HepG2 (cell line): Measurements from ENCODE around the gene FNIP2. TPM values are rescaled to one million over a fixed set of nuclear protein-coding genes. Genes with fewer than 3 reads are reported as not detected.

ENCODE experiments used
- ATAC-seq: fragments of 200-7000 bp; cut with Tn5 transposase; 3 replicates; pipeline ENCODE4 v1.9.1; 2020; ENCODE audit warnings: mild to moderate bottlenecking, moderate library complexity
- BruUV-seq: library from RNA; stranded (reverse); fragments of 400-500 nt; replicated peaks from 2 replicates; lab custom pipeline; 2021; lab: Mats Ljungman, UMichigan
- CTCF ChIA-PET: fragments of 300-600 bp; formaldehyde crosslinking; extraction: SDS; loops from one replicate; lab custom pipeline; 2021; ENCODE audit warnings: low total read pairs, inconsistent platforms, low intra/inter-chr PET ratio; lab: Yijun Ruan, JAX
- POLR2A ChIA-PET: fragments of 350-600 bp; sonication (Branson Sonifier 250); formaldehyde crosslinking; loops from one replicate; lab custom pipeline; 2020; ENCODE audit warnings: antibody characterized with exemption, inconsistent platforms; lab: Yijun Ruan, JAX
- DNase-seq: peaks from one replicate; pipeline ENCODE4 v3.0.0-alpha.2; 2015; ENCODE audit warnings: low spot score
- FAIRE-seq: peaks from 3 replicates; lab custom pipeline; 2011; peaks lifted over from hg19 to GRCh38; lab: Jason Lieb, UNC
- H2AFZ ChIP-seq: one replicate; pipeline ENCODE4 v1.6.1; 2011; ENCODE audit warnings: low read length, inconsistent platforms
- H3K27ac ChIP-seq: fragments of 300-600 bp; 3 replicates; pipeline ENCODE4 v1.8.0; 2011; ENCODE audit warnings: mixed run types, mild to moderate bottlenecking, mixed read lengths, low read length, inconsistent platforms; ENCODE audit not compliant: insufficient read depth; ENCODE audit errors: extremely low read length
- H3K27me3 ChIP-seq, 2 experiments: fragments of 200-600 bp in 1 of 2; 2 replicates in 1 of 2; 3 replicates in 1 of 2; pipeline versions ENCODE4 v1.6.0 to v1.8.0; 2011; ENCODE audit warnings: low read length in 2 of 2, mild to moderate bottlenecking in 2 of 2, moderate library complexity in 2 of 2, inconsistent platforms in 1 of 2; ENCODE audit not compliant: insufficient read depth in 2 of 2, control insufficient read depth in 1 of 2
- H3K36me3 ChIP-seq, 2 experiments: fragments of 200-600 bp in 1 of 2; replicated peaks in 1 of 2; 2 replicates in 1 of 2; 3 replicates in 1 of 2; pipeline versions ENCODE4 v1.5.1 to v1.8.0; 2011; ENCODE audit warnings: low read length in 2 of 2, inconsistent platforms in 1 of 2; ENCODE audit not compliant: insufficient read depth in 2 of 2, control insufficient read depth in 1 of 2
- H3K4me1 ChIP-seq: 2 replicates; pipeline ENCODE4 v1.5.1; 2012; ENCODE audit warnings: low read length, inconsistent platforms; ENCODE audit not compliant: insufficient read depth
- H3K4me2 ChIP-seq: 2 replicates; pipeline ENCODE4 v1.6.0; 2011; ENCODE audit warnings: low read depth, low read length, inconsistent platforms
- H3K4me3 ChIP-seq, 3 experiments: fragments of 200-600 bp in 1 of 3; sonication (generic), shearing (Covaris generic) in 1 of 3; replicated peaks in 1 of 3; 2 replicates each; pipeline ENCODE4 v1.5.1; 2011 to 2016; ENCODE audit warnings: low read length in 3 of 3, inconsistent platforms in 2 of 3, low read depth in 2 of 3, mild to moderate bottlenecking in 2 of 3, control low read depth in 1 of 3, mixed read lengths in 1 of 3; ENCODE audit not compliant: insufficient read depth in 1 of 3
- H3K79me2 ChIP-seq: one replicate; pipeline ENCODE4 v1.6.1; 2011; ENCODE audit warnings: low read length, inconsistent platforms; ENCODE audit not compliant: insufficient read depth
- H3K9ac ChIP-seq: 2 replicates; pipeline ENCODE4 v1.6.0; 2011; ENCODE audit warnings: mild to moderate bottlenecking, low read depth, low read length, inconsistent platforms; ENCODE audit not compliant: insufficient read depth
- H3K9me3 ChIP-seq: 2 replicates; pipeline ENCODE4 v1.5.1; 2012; ENCODE audit warnings: mild to moderate bottlenecking, low read length
- H4K20me1 ChIP-seq: 2 replicates; pipeline ENCODE4 v1.6.0; 2011; ENCODE audit warnings: inconsistent platforms, mild to moderate bottlenecking, low read length, moderate library complexity; ENCODE audit not compliant: insufficient read depth
- ARNT2 ChIP-seq: sonication (generic); formaldehyde crosslinking; IDR thresholded peaks from 2 replicates; pipeline ENCODE4 v1.8.0; 2022; ENCODE audit warnings: mild to moderate bottlenecking, low read depth, missing genetic modification reagents, moderate library complexity
- FOXP1 ChIP-seq, 2 experiments: fragments of 450-650 bp in 1 of 2; IDR thresholded peaks; 2 replicates each; pipeline ENCODE4 v1.6.1; 2017 to 2018; ENCODE audit warnings: antibody characterized with exemption in 1 of 2
- GABPA ChIP-seq, 2 experiments: IDR thresholded peaks; 2 replicates each; pipeline ENCODE4 v1.6.1; 2011 to 2016; ENCODE audit warnings: low read depth in 2 of 2, low read length in 1 of 2, missing biosample characterization in 1 of 2, missing genetic modification characterization in 1 of 2
- HNRNPK ChIP-seq: fragments of 200-400 bp; formaldehyde crosslinking; IDR thresholded peaks from 2 replicates; pipeline ENCODE4 v1.6.1; 2018; ENCODE audit warnings: low read length, low read depth, moderate library complexity, mild to moderate bottlenecking; ENCODE audit not compliant: poor library complexity, severe bottlenecking
- HNRNPUL1 ChIP-seq: fragments of 200-400 bp; formaldehyde crosslinking; IDR thresholded peaks from 2 replicates; pipeline ENCODE4 v1.6.1; 2017; ENCODE audit warnings: low read depth, mild to moderate bottlenecking, low read length, moderate library complexity
- MED1 ChIP-seq: sonication (generic); formaldehyde crosslinking; IDR thresholded peaks from 2 replicates; pipeline ENCODE4 v1.4.0; 2020; ENCODE audit warnings: missing genetic modification reagents
- NFE2L1 ChIP-seq: sonication (generic); formaldehyde crosslinking; IDR thresholded peaks from 2 replicates; pipeline ENCODE4 v1.4.0; 2020; ENCODE audit warnings: missing genetic modification reagents, mild to moderate bottlenecking, borderline replicate concordance
- RARA ChIP-seq: IDR thresholded peaks from 2 replicates; pipeline ENCODE4 v1.6.1; 2016; ENCODE audit warnings: missing genetic modification reagents, missing compliant biosample characterization
- REXO4 ChIP-seq: sonication (generic); formaldehyde crosslinking; IDR thresholded peaks from 2 replicates; pipeline ENCODE4 v1.8.0; 2022; ENCODE audit warnings: missing genetic modification reagents, mild to moderate bottlenecking, borderline replicate concordance
- RFXANK ChIP-seq: IDR thresholded peaks from 2 replicates; pipeline ENCODE4 v1.6.1; 2016
- SAP130 ChIP-seq: IDR thresholded peaks from 2 replicates; pipeline ENCODE4 v1.6.1; 2016; ENCODE audit warnings: low read depth
- SMARCE1 ChIP-seq: fragments of 450-650 bp; IDR thresholded peaks from 2 replicates; pipeline ENCODE4 v1.6.1; 2017; ENCODE audit warnings: borderline replicate concordance
- SOX6 ChIP-seq, 2 experiments: fragments of 450-650 bp in 1 of 2; sonication (generic) in 1 of 2; formaldehyde crosslinking in 1 of 2; IDR thresholded peaks; 2 replicates each; pipeline versions ENCODE4 v1.4.0 to v1.6.1; 2017 to 2020; ENCODE audit warnings: antibody characterized with exemption in 1 of 2, mild to moderate bottlenecking in 1 of 2, missing genetic modification reagents in 1 of 2
- SYNCRIP ChIP-seq: fragments of 200-400 bp; formaldehyde crosslinking; IDR thresholded peaks from 2 replicates; pipeline ENCODE4 v1.6.1; 2018; ENCODE audit warnings: mild to moderate bottlenecking, low read depth, low read length; ENCODE audit not compliant: insufficient read depth
- TBX2 ChIP-seq: sonication (generic); formaldehyde crosslinking; IDR thresholded peaks from 2 replicates; pipeline ENCODE4 v1.5.0; 2020; ENCODE audit warnings: missing genetic modification reagents, mild to moderate bottlenecking, borderline replicate concordance
- ZBTB20 ChIP-seq: sonication (generic); formaldehyde crosslinking; IDR thresholded peaks from 2 replicates; pipeline ENCODE4 v1.8.1; 2023; ENCODE audit warnings: missing genetic modification reagents, low read depth, mild to moderate bottlenecking, borderline replicate concordance
- ZBTB38 ChIP-seq: sonication (generic); formaldehyde crosslinking; IDR thresholded peaks from 2 replicates; pipeline ENCODE4 v1.5.1; 2020; ENCODE audit warnings: mild to moderate bottlenecking, missing genetic modification reagents
- ZNF30 ChIP-seq: sonication (generic); formaldehyde crosslinking; IDR thresholded peaks from 2 replicates; pipeline ENCODE4 v1.5.0; 2020; ENCODE audit warnings: mild to moderate bottlenecking, missing genetic modification reagents
- ZNF572 ChIP-seq: sonication (generic); formaldehyde crosslinking; IDR thresholded peaks from 2 replicates; pipeline ENCODE4 v1.5.1; 2020; ENCODE audit warnings: mild to moderate bottlenecking, missing genetic modification reagents
- ZNF577 ChIP-seq: sonication (generic); formaldehyde crosslinking; IDR thresholded peaks from 2 replicates; pipeline ENCODE4 v1.4.0; 2020; ENCODE audit warnings: mild to moderate bottlenecking, low read depth, missing genetic modification reagents, borderline replicate concordance
- ZNF75D ChIP-seq: sonication (generic); formaldehyde crosslinking; IDR thresholded peaks from 2 replicates; pipeline ENCODE4 v1.8.1; 2023; ENCODE audit warnings: missing genetic modification reagents, mild to moderate bottlenecking, borderline replicate concordance
- WGBS: methylation state at CpG from one replicate; pipeline ENCODE4 v1.1.6; 2017; ENCODE audit warnings: low lambda C conversion rate; 5-methylcytosine and 5-hydroxymethylcytosine counted together
- in situ Hi-C: cut with HindIII; loops from 2 replicates; pipeline ENCODE4 v1.10.0; 2017; ENCODE audit warnings: low pct_unique_long_range_greater_than_20kb; ENCODE audit not compliant: extremely low pct_ligation_motif_present
- intact Hi-C: fragments of 100-400 bp; cut with micrococcal nuclease; formaldehyde crosslinking; loops from one replicate; pipeline ENCODE4 v1.10.0; 2022; ENCODE audit not compliant: unreplicated experiment
- polyA plus RNA-seq, 8 experiments: library from polyadenylated mRNA; depleted of rRNA in 3 of 8; stranded (reverse) in 7 of 8; unstranded in 1 of 8; fragments of >200 nt; fragmentation: Illumina TruSeq in 4 of 8; extraction: Trizol in 4 of 8; gene quantifications; 2 replicates each; pipeline versions ENCODE4 v1.2.1 to v1.2.3, GENCODE V29; 2011 to 2016; ENCODE audit warnings: low read depth in 4 of 8, missing spikeins in 1 of 8, mixed read lengths in 1 of 8; ENCODE audit not compliant: insufficient read depth in 1 of 8
- total RNA-seq, 5 experiments: library from RNA; depleted of rRNA; stranded (reverse); fragments of >200 nt; fragmentation: Illumina TruSeq; extraction: Trizol; gene quantifications; 2 replicates each; pipeline ENCODE4 v1.2.3, GENCODE V29; 2016; ENCODE audit warnings: low read depth in 1 of 5
- TF ChIP-seq, protein P1 (sequence below): IDR thresholded peaks from 2 replicates; pipeline ENCODE4 v1.6.1; 2016

Gene FNIP2
- total and polyA plus RNA-seq, 2 of the 13 experiments (the other 11 are each of a cell fraction or from before 2014, with no cell fraction given), result 15.5 to 21.0 TPM

DNA sequence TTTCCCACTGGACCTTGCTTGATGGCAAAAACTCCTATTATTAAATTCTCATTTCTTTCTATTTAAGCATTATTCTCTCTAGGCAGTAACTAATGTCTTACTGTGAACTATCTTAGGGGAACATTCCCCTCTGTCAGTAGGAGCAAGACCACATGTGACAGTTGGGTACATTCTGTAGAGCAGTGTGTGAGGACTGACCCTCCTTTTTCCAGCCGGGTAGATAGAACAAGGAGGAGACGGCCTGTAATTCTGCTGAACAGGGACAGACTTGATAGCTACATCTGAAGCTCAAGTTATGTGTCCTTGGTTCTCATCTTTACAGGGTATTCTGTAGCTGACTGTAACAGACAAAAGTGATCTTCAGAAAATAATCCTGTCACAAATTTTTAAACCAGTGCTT, 43.3 kb downstream of the FNIP2 start:
- CTCF ChIA-PET, result no interaction called here

DNA sequence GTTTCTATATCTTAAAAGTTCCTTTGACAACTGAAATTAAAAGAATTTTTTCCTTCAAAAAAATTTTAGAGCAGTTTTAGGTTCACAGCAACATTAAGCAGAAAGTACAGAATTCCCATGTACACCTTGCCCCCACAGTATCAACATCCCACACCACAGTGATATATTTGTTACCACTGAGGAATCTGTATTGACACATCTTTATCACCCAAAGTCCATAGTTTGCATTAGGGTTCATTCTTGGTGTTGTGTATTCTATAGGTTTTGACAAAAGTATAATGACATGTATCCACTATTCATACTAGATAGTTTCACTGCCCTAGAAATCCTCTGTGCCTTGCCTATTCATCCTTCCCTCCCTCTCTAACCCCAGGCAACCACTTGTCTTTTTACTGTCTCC, 43.7 kb downstream of the FNIP2 start:
- Histone ChIP-seq H3K4me2 (peak overlapping the region; percentile 28), H3K4me1 (peaks cover 95% of the 10 kb centered on the region), H3K79me2 (peaks cover 79% of the 10 kb centered on the region), H3K27me3 (no peaks in the 10 kb centered on the region), H4K20me1 (no peaks in the 10 kb centered on the region), H3K36me3 (no peaks in the 10 kb centered on the region), H3K9me3 (no peaks in the 10 kb centered on the region), H2AFZ (no peak overlapping the region), H3K4me3 (no peak overlapping the region; a peak in 1 of 6 replicates), H3K27ac (peak overlapping the region; percentile 74), H3K9ac (peak overlapping the region; percentile 50; the same call in 1 of the 2 replicates)
- FAIRE-seq (no peak), ATAC-seq (peak; percentile 86), DNase-seq (peak; percentile 84)
- no TSS peak for BruUV-seq
- in situ Hi-C loops, result no loop called here
- intact Hi-C loops, result loop anchor here (2.0 kb wide), 3 partner anchors 14 to 44 kb away; partner anchors contain the start of gene FNIP2
- POLR2A ChIA-PET, result interaction anchor here (1.5 kb wide), 1 partner anchor 30 kb away, joined by 5 read pairs; no protein-coding TSS in a partner anchor
- CTCF ChIA-PET, result no interaction called here
- TF ChIP-seq ZNF75D (CRISPR knock-in tag) (no peak), ZBTB20 (CRISPR knock-in tag) (peak; percentile 99), SAP130 (peak; percentile 60; the same call in 1 of the 2 replicates), TBX2 (CRISPR knock-in tag) (peak; percentile 26; the same call in 1 of the 2 replicates), MED1 (peak; percentile 75), RARA (peak; percentile 73; the same call in 1 of the 2 replicates), ZNF577 (CRISPR knock-in tag) (no peak), ARNT2 (CRISPR knock-in tag) (no peak), SOX6 (IDR thresholded peaks at IDR 0.05) (no peak), SOX6 (CRISPR knock-in tag; IDR thresholded peaks at IDR 0.05) (peak; percentile 50; the same call in 1 of the 2 replicates), SYNCRIP (no peak), FOXP1 (IDR thresholded peaks at IDR 0.05) (peak; percentile 40; the same call in 1 of the 2 replicates), FOXP1 (CRISPR knock-in tag; IDR thresholded peaks at IDR 0.05) (peak; percentile 75; the same call in 1 of the 2 replicates), SMARCE1 (no peak), ZBTB38 (CRISPR knock-in tag) (no peak)
- TF ChIP-seq, protein P1, sequence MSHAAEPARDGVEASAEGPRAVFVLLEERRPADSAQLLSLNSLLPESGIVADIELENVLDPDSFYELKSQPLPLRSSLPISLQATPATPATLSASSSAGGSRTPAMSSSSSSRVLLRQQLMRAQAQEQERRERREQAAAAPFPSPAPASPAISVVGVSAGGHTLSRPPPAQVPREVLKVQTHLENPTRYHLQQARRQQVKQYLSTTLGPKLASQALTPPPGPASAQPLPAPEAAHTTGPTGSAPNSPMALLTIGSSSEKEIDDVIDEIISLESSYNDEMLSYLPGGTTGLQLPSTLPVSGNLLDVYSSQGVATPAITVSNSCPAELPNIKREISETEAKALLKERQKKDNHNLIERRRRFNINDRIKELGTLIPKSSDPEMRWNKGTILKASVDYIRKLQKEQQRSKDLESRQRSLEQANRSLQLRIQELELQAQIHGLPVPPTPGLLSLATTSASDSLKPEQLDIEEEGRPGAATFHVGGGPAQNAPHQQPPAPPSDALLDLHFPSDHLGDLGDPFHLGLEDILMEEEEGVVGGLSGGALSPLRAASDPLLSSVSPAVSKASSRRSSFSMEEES, result no peak

More for the DNA sequence above, 43.3 kb downstream of the FNIP2 start:
- POLR2A ChIA-PET, result interaction anchor here (0.6 to 1.5 kb wide), 2 partner anchors 10 to 29 kb away, joined by 3 to 5 read pairs; no protein-coding TSS in a partner anchor
- peak; percentile 57 for ATAC-seq
- H2AFZ ChIP-seq, result no peak overlapping the region
- no peaks in the 10 kb centered on the region for H3K27me3 ChIP-seq
- H3K27ac ChIP-seq, result peak overlapping the region; percentile 74
- TF ChIP-seq HNRNPK, result no peak
- TF ChIP-seq HNRNPUL1, result no peak
- no peak for TF ChIP-seq ZNF30 (CRISPR knock-in tag)
- TF ChIP-seq REXO4 (CRISPR knock-in tag), result no peak
- TF ChIP-seq ZNF572 (CRISPR knock-in tag), result no peak
- TF ChIP-seq GABPA (IDR thresholded peaks at IDR 0.05; ENCODE audit: low read depth, low read length), result no peak
- no peak for TF ChIP-seq GABPA (CRISPR knock-in tag; IDR thresholded peaks at IDR 0.05; ENCODE audit: low read depth)
- TF ChIP-seq NFE2L1 (CRISPR knock-in tag), result no peak
- TF ChIP-seq RFXANK, result no peak
- no peak for DNase-seq
- in situ Hi-C loops, result no loop called here
- peaks cover 78% of the 10 kb centered on the region for H3K79me2 ChIP-seq
- peak overlapping the region; percentile 50; the same call in 1 of the 2 replicates for H3K9ac ChIP-seq
- no peaks in the 10 kb centered on the region for H3K36me3 ChIP-seq
- no TSS peak for BruUV-seq
- no peak overlapping the region; a peak in 1 of 6 replicates for H3K4me3 ChIP-seq
- no peaks in the 10 kb centered on the region for H3K9me3 ChIP-seq
- intact Hi-C loops, result loop anchor here (2.0 kb wide), 3 partner anchors 15 to 43 kb away; partner anchors contain the start of gene FNIP2
- peaks cover 92% of the 10 kb centered on the region for H3K4me1 ChIP-seq
- no peak for FAIRE-seq
- peak overlapping the region; percentile 46 for H3K4me2 ChIP-seq
- 16% methylated on average over 2 of the region's 2 CpGs for WGBS
- H4K20me1 ChIP-seq, result no peaks in the 10 kb centered on the region
